ENCODE data around the gene HOXA6.

Gene HOXA6

DNA sequence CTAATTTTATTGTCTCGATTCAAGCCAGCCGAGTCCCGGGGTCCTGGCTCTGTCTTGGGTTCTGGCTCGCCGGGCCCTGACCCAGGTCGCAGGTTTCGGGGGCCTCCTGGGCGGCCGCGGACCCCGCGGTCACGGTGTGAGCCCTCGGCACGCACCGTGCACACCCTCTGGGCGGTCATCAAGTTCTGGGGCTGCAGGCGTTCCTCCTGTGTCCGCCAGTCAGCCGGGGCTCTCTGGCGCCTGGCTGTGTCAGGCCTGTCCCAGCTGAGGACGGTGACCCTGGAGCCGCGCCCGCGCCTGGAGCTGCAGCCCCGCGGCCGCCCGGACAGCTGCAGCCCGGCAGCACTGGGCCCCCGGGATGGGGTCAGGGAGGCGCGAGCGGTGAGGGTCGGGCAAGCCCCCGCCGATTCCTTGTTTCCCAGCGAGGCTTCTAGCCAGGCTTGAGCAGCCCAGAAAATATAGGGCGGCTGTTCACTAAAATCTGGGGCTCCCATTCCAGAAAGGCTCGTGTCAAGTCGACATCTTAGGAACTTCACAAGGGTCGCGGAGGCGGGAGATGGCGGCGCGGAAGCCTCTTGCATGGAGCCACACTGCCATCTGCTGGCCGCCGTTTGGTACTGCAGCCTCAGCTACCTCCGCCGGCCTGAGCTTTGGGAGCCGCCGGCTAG is 13.1 kb upstream of the HOXA6 start:
- peak; percentile 85 to 88 for DNase-seq

GRCh38 chr7:27160145-27160545 is 12.6 kb upstream of the HOXA6 start:
- DNase-seq: no peak

GRCh38 chr7:27159266-27160144 is 11.9 kb upstream of the HOXA6 start:
- no peak for DNase-seq

DNA sequence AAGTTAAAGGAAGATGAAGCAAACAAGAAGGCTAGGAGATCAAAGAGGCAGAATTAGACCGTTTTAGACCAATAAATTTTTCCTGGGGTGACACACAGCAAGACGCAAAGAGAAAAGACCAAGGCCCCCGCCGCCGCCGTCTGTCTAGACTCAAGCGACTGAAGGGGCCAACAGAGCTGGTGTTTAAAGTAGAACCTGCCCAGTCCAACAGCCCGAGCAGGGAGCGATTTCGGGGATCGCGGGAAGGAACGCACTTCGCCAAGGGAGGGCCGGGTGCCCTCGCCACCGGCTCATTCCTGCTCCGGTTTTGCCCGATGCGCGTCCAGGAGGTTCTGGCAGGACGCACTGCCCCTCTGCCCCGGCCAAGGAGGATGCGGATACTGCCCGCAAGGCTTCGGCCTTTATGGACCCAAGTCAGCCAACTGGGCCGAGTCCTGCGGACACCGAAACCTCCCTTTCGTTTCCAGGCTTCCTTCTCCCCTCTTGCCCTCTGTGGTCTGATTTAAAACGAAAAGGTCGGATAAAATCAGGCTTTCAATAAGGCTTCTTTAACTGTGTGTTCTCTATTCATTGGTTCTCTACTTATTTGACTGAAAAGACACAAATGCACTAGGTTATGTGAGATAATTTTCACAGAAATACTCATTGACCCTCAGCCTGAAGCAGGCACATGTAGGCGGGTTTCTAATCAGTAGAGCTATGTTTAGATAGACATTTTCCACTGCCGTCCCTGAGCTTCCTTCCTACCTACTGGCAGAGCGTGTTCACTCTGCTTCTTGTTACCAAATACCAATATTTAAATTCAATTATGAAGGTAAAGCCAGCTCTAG is 11.1 kb upstream of the HOXA6 start:
- DNase-seq: no peak

GRCh38 chr7:27157702-27158431 is 10.3 kb upstream of the HOXA6 start:
- DNase-seq: no peak

DNA sequence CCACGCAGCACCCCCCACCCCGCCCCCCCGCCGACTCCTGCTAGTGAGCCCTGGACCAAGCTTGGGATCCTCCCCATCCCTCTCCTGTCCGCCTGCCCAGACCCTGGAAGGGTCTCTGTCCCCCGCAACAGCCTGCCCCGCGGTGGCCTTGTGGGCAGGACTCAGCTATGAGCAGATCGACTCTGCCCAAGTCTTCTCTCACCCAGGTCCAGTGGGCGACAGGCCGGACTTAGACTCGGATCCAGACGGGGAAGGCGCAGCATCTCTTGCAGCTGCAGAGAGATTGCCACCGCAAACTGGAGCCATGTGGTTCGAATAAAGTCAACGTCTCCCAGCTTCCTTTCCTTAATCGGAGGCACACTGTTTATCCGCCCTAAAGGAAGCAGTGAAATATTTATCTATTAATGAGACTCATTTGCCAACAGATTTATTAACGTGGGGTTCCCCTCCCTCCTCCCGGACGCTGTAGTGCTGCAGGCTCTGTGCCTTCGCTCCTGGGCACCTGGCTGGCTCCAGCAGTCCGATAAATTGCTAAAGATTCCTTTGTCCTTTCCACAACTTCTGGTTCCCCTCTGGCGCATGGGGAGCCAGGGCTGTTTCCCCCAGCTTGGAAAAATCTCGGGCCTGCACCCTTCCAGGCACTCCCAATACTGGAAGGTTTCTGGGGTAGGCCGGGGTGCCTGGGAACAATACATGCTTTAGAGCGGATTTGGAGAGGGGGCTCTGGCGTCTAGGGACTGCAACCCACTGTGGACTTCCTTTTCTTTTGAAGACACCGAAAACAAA is 9.5 kb upstream of the HOXA6 start:
- DNase-seq: no peak

DNA sequence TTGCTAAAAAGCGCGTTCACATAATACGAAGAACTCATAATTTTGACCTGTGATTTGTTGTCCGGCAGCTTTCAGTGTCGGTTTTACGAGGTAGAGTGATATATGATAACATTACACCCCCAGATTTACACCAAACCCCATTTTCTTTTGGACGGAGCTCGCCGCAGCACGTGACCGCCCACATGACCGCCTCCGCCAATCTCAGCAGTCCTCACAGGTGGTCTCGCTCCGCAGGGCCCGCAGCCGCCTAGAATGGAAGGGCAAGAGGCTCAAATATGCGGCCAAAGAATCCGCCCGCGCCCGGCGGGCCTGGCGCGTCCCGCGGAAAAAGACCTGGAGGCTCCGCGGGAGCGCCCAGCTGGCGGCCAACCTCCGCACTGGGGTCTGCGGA is 8.9 kb upstream of the HOXA6 start, which contains the start of gene HOXA7:
HOXA7 (minus strand) TSS at position 168 of the 391 bp plus-strand sequence; CDS start at position 38, 130 bp downstream.
- no peak for DNase-seq

- no peak for DNase-seq
Measured at GRCh38 chr7:27155816-27156507, 8.4 kb upstream of the HOXA6 start.

DNA sequence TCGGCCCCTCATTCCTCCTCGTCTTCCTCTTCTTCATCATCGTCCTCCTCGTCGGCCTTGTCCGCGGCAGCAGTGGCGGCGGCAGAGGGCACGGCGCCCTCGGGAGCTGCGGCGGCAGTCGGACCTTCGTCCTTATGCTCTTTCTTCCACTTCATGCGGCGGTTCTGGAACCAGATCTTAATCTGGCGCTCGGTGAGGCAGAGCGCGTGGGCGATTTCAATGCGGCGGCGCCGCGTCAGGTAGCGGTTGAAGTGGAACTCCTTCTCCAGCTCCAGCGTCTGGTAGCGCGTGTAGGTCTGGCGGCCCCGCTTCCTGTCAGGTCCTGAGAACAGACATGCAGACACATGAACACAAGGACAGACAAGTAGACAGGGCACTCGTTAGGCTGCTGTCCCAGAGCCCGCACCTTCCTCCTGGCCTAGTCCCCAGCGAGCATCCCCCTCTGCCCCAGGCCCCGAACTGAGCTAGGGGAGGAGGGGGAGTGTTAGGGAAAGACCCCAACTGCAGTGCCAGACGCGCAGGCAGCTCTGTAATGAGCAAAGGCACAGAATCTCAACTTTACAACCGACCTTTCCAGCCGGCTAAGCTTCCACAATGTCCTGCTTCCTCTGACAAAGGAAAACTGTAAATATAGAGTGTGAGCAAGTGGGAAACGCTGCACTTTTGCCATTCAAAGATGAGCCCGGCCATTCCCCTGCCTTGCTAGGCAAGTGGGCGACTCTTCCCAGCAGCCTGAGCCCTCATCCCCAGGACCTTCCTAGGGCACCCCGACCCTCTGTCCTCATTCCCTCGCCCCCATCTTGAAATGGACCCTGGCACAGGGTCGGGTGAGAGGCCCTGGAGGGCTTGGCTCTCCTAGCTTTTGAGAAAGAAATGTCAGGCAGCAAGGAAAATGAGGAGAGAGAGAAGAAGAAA is 7.6 kb upstream of the HOXA6 start:
- DNase-seq: peak; percentile 57 to 67

DNA sequence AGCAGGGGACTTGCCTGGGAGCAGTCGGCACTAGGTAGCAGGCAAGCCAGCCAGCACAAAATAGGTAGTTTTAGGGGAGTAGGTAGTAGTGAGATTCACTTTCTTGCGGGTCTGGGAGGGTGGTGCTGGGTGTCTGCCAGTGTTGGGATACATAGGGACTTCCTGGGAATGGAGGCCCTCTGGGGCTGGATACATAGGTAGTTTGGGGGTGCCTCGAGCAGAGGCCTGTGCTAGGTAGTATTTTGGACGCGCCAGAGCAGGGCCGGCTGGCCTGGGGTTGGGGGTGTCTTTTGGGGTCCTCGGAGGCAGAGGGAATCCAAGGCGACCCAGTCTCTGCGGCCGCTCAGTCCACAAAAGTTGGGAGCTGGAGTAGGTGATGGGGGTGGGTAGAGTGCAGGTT is 6.8 kb upstream of the HOXA6 start:
- DNase-seq: no peak

GRCh38 chr7:27153526-27153925 is 6.0 kb upstream of the HOXA6 start:
- DNase-seq: no peak

- no peak for DNase-seq
Measured at GRCh38 chr7:27152816-27153442, 5.4 kb upstream of the HOXA6 start.

GRCh38 chr7:27151931-27152815 is 4.6 kb upstream of the HOXA6 start, which contains the start of gene HOXA3:
TSS of gene HOXA3 (minus strand) at chr7:27152583. CDS start at chr7:27110640, 41,943 bp downstream.
- no peak for DNase-seq

DNA sequence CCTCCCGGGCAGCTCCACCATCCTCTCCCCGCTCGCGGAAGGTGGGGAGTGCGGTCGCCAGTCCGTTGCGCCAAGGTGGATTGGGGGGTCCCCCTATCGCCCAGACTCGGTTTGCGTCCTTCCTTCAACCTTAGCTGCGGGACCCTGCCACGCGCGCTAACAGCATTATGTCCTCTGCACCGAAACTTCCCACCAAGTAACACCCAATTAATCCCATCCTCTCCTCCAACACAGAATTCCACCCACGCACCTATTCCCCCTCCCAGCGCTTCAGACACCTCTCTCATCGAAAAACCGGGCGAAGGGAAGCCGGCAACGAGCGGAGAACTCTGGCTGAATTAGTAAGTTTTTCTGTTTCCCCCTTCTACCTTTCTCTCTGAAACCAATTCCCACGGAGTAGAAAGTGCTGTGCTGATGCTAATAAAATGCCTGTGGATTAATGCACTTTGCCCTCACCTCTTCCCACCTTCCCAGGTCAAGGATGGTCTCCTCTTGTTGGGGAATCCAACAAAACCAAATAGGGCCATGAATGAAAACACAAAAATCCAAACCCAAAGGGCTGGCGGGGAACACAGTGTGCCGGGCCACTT is 3.9 kb upstream of the HOXA6 start:
- DNase-seq: no peak

DNA sequence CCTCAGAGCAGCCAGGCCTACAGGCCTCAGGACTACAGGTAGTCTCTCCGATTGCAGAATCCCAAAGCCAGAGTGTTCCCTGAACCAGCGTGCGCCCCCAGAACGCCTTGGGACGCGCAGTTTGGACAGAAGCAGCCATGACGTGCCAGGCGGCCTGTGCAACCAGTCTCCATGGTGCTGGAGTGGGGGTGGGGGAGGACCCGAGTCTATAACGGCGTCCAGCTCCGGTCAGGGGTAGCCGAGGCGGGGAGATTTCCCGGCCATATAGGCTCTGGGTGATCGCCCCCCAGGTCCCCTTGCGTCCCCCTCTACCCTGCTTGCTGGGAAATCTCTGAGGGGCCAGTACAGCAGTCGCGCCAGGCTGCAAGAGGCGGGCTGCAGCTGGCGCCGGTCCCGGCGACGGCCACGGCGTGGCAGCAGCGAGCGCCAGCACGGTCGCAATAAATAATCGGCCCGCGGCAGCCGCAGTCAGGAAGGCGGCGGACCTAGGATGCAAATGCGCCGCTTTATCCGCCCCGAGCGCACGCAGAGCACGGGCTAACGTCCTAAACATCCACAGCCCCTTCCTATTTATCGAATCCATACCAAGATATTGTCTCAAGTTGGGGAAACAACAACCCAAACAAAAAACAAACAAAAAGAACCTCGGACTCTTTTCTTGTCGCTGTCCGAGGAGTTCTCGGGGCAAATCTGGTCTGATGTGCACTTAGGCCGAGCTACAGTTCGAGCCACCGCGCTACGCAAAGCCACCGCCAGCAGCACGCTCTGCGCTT is 3.2 kb upstream of the HOXA6 start:
- DNase-seq: peak; percentile 55 to 56

DNA sequence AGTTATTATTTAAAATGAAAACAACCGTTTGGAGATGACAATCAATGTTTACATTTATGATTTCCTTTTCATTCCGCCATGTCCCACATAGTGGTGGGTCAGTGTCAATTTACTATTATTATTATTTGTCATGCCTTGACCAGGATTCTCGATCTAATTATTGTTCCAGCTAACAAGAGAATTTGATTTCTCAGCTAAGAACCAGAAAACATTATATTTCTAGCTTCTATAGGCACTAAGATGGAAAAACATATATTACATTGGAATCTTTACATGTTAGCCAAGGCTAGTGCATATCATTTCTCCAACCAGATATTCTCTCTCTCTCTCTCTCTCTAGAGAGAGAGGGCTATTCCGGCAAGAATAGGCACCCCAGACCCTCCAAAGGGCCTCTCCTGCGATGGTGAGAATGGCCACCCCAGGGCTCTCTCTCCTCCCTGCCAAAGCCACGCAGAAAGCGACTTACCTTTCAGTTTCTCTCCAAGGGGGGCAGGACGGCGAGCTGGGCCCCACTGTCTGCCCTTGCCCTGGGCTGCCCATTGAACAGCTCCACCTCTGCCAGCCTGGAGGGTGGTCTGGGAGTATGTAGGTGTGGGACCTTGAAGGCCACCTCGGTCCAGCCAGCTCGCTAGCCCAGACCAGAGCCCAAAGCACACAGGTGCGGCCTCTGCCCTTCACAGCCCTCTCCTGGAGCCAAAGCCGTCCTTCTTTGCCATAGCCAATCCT is 2.4 kb upstream of the HOXA6 start:
- no peak for DNase-seq
